PC-3 (cell line): Measurements from ENCODE around the gene SLC19A2.

Source experiments
- CTCF ChIP-seq: fragments of 300-600 bp; sonication (generic); conservative IDR thresholded peaks from 2 replicates; pipeline ENCODE4 v1.5.1; 2017; ENCODE audit warnings: antibody characterized with exemption, low read depth, mild to moderate bottlenecking, low read length
- EZH2phosphoT487 ChIP-seq: fragments of 300-600 bp; sonication (generic); IDR thresholded peaks from 2 replicates; pipeline ENCODE4 v1.6.1; 2018; ENCODE audit warnings: mild to moderate bottlenecking, antibody characterized with exemption, low read length, borderline replicate concordance

GRCh38 chr1:169478094-169478672 lies 7.6 kb downstream of the SLC19A2 start:
- TF ChIP-seq CTCF, result no peak
- no peak for TF ChIP-seq EZH2phosphoT487
